GM23338 (cell line): ENCODE data around the gene PUDP.

Source experiments
- CREB1 ChIP-seq: fragments of 250-450 bp; sonication (Bioruptor Pico); IDR thresholded peaks from 2 replicates; pipeline ENCODE4 v1.5.0; 2020; ENCODE audit warnings: low read depth, mild to moderate bottlenecking, moderate library complexity
- EZH2 ChIP-seq: fragments of 200-600 bp; sonication (generic); IDR thresholded peaks from one replicate; pipeline ENCODE4 v1.8.0; 2017; ENCODE audit warnings: antibody characterized with exemption, mild to moderate bottlenecking, low read depth; ENCODE audit not compliant: unreplicated experiment
- EZH2phosphoT487 ChIP-seq: fragments of 200-600 bp; sonication (generic); IDR thresholded peaks from one replicate; pipeline ENCODE4 v1.8.1; 2018; ENCODE audit warnings: antibody characterized with exemption; ENCODE audit not compliant: unreplicated experiment
- JUNB ChIP-seq: IDR thresholded peaks from one replicate; pipeline ENCODE4 v1.6.1; 2016; ENCODE audit warnings: antibody characterized with exemption; ENCODE audit not compliant: unreplicated experiment
- NANOG ChIP-seq: IDR thresholded peaks from 2 replicates; pipeline ENCODE4 v1.6.1; 2016; ENCODE audit warnings: antibody characterized with exemption, borderline replicate concordance
- POLR2AphosphoS5 ChIP-seq: IDR thresholded peaks from 2 replicates; pipeline ENCODE4 v1.6.1; 2016; ENCODE audit warnings: antibody characterized with exemption, low read depth
- ZNF114 ChIP-seq: fragments of 250-450 bp; sonication (Bioruptor Pico); IDR thresholded peaks from 2 replicates; pipeline ENCODE4 v1.5.0; 2020; ENCODE audit warnings: mild to moderate bottlenecking, moderate library complexity
- ZNF331 ChIP-seq: fragments of 250-450 bp; sonication (Bioruptor Pico); IDR thresholded peaks from 2 replicates; pipeline ENCODE4 v1.5.0; 2020; ENCODE audit warnings: low read depth, mild to moderate bottlenecking, moderate library complexity
- TF ChIP-seq, protein P1 (sequence below), 2 experiments: fragments of 200-600 bp in 1 of 2; sonication (generic) in 1 of 2; conservative IDR thresholded peaks; 2 replicates each; pipeline versions ENCODE4 v1.5.1 to v1.6.1; 2016 to 2017; ENCODE audit warnings: antibody characterized with exemption in 2 of 2, low read depth in 2 of 2, mild to moderate bottlenecking in 2 of 2, moderate library complexity in 1 of 2
- TF ChIP-seq, protein P2 (sequence below): IDR thresholded peaks from one replicate; pipeline ENCODE4 v1.6.1; 2018; ENCODE audit warnings: antibody characterized with exemption; ENCODE audit not compliant: unreplicated experiment
- TF ChIP-seq, protein P3 (sequence below): IDR thresholded peaks from 2 replicates; pipeline ENCODE4 v1.6.1; 2016; ENCODE audit warnings: antibody characterized with exemption

DNA sequence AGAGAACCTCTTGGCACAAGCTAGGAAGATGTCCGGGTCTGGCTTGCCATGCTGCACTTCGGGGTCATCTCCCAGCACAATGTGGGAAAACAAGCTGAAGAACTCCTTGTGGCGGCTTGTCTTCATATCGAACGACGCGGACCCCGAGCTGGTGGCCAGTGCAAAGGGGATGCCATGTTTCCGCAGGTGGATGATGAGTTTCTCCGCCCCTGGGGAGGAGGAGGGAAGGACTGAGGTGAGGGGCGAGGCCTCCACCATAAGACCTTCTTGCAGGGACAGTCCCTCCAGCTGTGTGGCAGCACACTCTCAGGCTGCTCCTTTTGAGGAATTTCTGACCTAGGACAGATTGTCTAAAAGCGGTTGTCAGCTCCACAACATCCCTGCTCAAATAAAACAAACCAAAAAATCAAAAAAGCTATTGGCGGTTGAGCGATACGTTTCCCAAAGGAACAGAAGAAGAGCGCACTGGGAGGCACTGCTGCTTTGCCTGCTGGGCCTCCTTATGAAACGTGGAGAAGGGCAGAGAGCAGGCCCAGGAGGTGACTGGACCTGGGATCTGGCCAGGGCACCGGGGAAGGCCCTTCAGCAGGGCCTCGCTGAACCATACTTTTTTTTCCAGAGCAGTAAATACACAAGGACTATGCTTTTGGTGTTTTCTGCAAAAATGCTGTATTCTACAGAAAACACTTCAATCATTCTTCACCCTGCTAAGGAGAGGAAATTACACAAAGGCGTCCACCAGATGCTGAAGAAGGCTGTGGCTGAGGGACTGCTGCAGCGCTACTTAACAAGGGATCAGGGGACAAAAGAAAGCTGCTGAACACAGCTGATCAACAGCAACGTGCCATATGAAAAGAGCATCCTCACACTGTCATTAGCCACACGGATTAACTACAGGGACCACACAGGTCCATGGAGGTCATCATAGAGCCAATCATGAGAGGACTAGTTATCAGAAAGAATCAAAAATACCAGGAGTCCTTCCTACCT lies 70.4 kb downstream of the PUDP start:
- TF ChIP-seq, protein P1, sequence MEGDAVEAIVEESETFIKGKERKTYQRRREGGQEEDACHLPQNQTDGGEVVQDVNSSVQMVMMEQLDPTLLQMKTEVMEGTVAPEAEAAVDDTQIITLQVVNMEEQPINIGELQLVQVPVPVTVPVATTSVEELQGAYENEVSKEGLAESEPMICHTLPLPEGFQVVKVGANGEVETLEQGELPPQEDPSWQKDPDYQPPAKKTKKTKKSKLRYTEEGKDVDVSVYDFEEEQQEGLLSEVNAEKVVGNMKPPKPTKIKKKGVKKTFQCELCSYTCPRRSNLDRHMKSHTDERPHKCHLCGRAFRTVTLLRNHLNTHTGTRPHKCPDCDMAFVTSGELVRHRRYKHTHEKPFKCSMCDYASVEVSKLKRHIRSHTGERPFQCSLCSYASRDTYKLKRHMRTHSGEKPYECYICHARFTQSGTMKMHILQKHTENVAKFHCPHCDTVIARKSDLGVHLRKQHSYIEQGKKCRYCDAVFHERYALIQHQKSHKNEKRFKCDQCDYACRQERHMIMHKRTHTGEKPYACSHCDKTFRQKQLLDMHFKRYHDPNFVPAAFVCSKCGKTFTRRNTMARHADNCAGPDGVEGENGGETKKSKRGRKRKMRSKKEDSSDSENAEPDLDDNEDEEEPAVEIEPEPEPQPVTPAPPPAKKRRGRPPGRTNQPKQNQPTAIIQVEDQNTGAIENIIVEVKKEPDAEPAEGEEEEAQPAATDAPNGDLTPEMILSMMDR (conservative IDR thresholded peaks at IDR 0.05; ENCODE audit: low read depth in 2 of 2), result no peak
- TF ChIP-seq EZH2phosphoT487, result no peak
- TF ChIP-seq ZNF331 (CRISPR knock-in tag), result no peak
- no peak for TF ChIP-seq EZH2
- no peak for TF ChIP-seq POLR2AphosphoS5
- no peak for TF ChIP-seq ZNF114 (CRISPR knock-in tag)
- TF ChIP-seq, protein P2, sequence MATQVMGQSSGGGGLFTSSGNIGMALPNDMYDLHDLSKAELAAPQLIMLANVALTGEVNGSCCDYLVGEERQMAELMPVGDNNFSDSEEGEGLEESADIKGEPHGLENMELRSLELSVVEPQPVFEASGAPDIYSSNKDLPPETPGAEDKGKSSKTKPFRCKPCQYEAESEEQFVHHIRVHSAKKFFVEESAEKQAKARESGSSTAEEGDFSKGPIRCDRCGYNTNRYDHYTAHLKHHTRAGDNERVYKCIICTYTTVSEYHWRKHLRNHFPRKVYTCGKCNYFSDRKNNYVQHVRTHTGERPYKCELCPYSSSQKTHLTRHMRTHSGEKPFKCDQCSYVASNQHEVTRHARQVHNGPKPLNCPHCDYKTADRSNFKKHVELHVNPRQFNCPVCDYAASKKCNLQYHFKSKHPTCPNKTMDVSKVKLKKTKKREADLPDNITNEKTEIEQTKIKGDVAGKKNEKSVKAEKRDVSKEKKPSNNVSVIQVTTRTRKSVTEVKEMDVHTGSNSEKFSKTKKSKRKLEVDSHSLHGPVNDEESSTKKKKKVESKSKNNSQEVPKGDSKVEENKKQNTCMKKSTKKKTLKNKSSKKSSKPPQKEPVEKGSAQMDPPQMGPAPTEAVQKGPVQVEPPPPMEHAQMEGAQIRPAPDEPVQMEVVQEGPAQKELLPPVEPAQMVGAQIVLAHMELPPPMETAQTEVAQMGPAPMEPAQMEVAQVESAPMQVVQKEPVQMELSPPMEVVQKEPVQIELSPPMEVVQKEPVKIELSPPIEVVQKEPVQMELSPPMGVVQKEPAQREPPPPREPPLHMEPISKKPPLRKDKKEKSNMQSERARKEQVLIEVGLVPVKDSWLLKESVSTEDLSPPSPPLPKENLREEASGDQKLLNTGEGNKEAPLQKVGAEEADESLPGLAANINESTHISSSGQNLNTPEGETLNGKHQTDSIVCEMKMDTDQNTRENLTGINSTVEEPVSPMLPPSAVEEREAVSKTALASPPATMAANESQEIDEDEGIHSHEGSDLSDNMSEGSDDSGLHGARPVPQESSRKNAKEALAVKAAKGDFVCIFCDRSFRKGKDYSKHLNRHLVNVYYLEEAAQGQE, result no peak
- TF ChIP-seq NANOG, result no peak
- no peak for TF ChIP-seq CREB1 (CRISPR knock-in tag)
- TF ChIP-seq, protein P3, sequence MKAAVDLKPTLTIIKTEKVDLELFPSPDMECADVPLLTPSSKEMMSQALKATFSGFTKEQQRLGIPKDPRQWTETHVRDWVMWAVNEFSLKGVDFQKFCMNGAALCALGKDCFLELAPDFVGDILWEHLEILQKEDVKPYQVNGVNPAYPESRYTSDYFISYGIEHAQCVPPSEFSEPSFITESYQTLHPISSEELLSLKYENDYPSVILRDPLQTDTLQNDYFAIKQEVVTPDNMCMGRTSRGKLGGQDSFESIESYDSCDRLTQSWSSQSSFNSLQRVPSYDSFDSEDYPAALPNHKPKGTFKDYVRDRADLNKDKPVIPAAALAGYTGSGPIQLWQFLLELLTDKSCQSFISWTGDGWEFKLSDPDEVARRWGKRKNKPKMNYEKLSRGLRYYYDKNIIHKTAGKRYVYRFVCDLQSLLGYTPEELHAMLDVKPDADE, result no peak
- no peak for TF ChIP-seq JUNB
